Neural cell (in vitro differentiated cells): Measurements from ENCODE around the gene COL27A1. TPM values are rescaled to one million over a fixed set of nuclear protein-coding genes. Genes with fewer than 3 reads are reported as not detected.

ENCODE experiments used
- H2AFZ ChIP-seq: fragments of 200-600, 300-800 bp; sonication (generic), shearing (Covaris generic); 2 replicates; pipeline ENCODE4 v1.6.0; 2014; ENCODE audit warnings: low read depth, mild to moderate bottlenecking, antibody characterized with exemption, low read length, moderate library complexity
- H3F3A ChIP-seq: fragments of 200-600 bp; shearing (Covaris generic); 2 replicates; pipeline ENCODE4 v1.6.1; 2016; ENCODE audit warnings: mild to moderate bottlenecking, moderate library complexity, mixed read lengths, antibody characterized with exemption, low read length; ENCODE audit not compliant: insufficient read depth, poor library complexity, severe bottlenecking
- H3K27ac ChIP-seq: fragments of 200-600, 300-800 bp; sonication (generic), shearing (Covaris generic); 2 replicates; pipeline ENCODE4 v1.5.1; 2014; ENCODE audit warnings: mild to moderate bottlenecking, low read length, moderate library complexity
- H3K27me3 ChIP-seq: fragments of 300-800, 200-600 bp; sonication (generic), shearing (Covaris generic); 2 replicates; pipeline ENCODE4 v1.6.0; 2014; ENCODE audit warnings: mild to moderate bottlenecking, low read depth, low read length, moderate library complexity; ENCODE audit not compliant: insufficient read depth
- H3K36me3 ChIP-seq: fragments of 300-800, 200-600 bp; sonication (generic), shearing (Covaris generic); 2 replicates; pipeline ENCODE4 v1.5.1; 2014; ENCODE audit warnings: mild to moderate bottlenecking, antibody characterized with exemption, low read length, moderate library complexity; ENCODE audit not compliant: insufficient read depth
- H3K4me2 ChIP-seq: fragments of 300-800, 200-600 bp; sonication (generic), shearing (Covaris generic); 2 replicates; pipeline ENCODE4 v1.6.0; 2014; ENCODE audit warnings: mild to moderate bottlenecking, low read length
- H3K4me3 ChIP-seq: fragments of 300-800, 200-600 bp; sonication (generic), shearing (Covaris generic); 2 replicates; pipeline ENCODE4 v1.5.1; 2014; ENCODE audit warnings: mild to moderate bottlenecking, low read length, moderate library complexity
- H3K79me2 ChIP-seq: fragments of 200-600 bp; shearing (Covaris generic); replicated peaks from 2 replicates; pipeline ENCODE4 v1.6.0; 2014; ENCODE audit warnings: mild to moderate bottlenecking, low read length, moderate library complexity; ENCODE audit not compliant: insufficient read depth
- H3K9ac ChIP-seq: fragments of 300-800, 200-600 bp; sonication (generic), shearing (Covaris generic); 2 replicates; pipeline ENCODE4 v1.6.1; 2016; ENCODE audit warnings: mild to moderate bottlenecking, low read length, mixed read lengths
- H3K9me2 ChIP-seq: fragments of 200-600 bp; shearing (Covaris generic); 2 replicates; pipeline ENCODE4 v1.6.1; 2016; ENCODE audit warnings: mild to moderate bottlenecking, low read length, mixed read lengths; ENCODE audit not compliant: insufficient read depth
- H3K9me3 ChIP-seq: fragments of 200-600, 300-800 bp; sonication (generic), shearing (Covaris generic); 2 replicates; pipeline ENCODE4 v1.6.1; 2016; ENCODE audit warnings: mild to moderate bottlenecking, mixed run types, low read length, moderate library complexity, mixed read lengths
- H4K20me1 ChIP-seq: fragments of 200-600 bp; shearing (Covaris generic); 2 replicates; pipeline ENCODE4 v1.6.1; 2016; ENCODE audit warnings: mild to moderate bottlenecking, mixed run types; ENCODE audit not compliant: insufficient read depth
- CTCF ChIP-seq: fragments of 450-650 bp; IDR thresholded peaks from 2 replicates; pipeline ENCODE4 v1.5.1; 2014; ENCODE audit warnings: antibody characterized with exemption, mild to moderate bottlenecking, moderate library complexity; ENCODE audit not compliant: poor library complexity, severe bottlenecking
- EZH2 ChIP-seq: fragments of 200-600, 300-800 bp; shearing (Covaris generic), sonication (generic); IDR thresholded peaks from 2 replicates; pipeline ENCODE4 v1.6.1; 2014; ENCODE audit warnings: antibody characterized with exemption, low read length, borderline replicate concordance, mild to moderate bottlenecking; ENCODE audit not compliant: insufficient read depth, poor library complexity, severe bottlenecking
- POLR2AphosphoS5 ChIP-seq: IDR thresholded peaks from 2 replicates; pipeline ENCODE4 v1.6.1; 2012
- TAF1 ChIP-seq: IDR thresholded peaks from 2 replicates; pipeline ENCODE4 v1.6.1; 2012; ENCODE audit warnings: low read depth
- polyA plus RNA-seq: library from polyadenylated mRNA; depleted of rRNA; stranded (reverse); fragments of >200 nt; gene quantifications from 2 replicates; pipeline ENCODE4 v1.2.3, GENCODE V29; 2014
- TF ChIP-seq, protein P1 (sequence below): IDR thresholded peaks from 2 replicates; pipeline ENCODE4 v1.6.1; 2012; ENCODE audit warnings: borderline replicate concordance

COL27A1 gene
- polyA plus RNA-seq, 1 donor from 2014 or later, result 0.25 TPM

DNA sequence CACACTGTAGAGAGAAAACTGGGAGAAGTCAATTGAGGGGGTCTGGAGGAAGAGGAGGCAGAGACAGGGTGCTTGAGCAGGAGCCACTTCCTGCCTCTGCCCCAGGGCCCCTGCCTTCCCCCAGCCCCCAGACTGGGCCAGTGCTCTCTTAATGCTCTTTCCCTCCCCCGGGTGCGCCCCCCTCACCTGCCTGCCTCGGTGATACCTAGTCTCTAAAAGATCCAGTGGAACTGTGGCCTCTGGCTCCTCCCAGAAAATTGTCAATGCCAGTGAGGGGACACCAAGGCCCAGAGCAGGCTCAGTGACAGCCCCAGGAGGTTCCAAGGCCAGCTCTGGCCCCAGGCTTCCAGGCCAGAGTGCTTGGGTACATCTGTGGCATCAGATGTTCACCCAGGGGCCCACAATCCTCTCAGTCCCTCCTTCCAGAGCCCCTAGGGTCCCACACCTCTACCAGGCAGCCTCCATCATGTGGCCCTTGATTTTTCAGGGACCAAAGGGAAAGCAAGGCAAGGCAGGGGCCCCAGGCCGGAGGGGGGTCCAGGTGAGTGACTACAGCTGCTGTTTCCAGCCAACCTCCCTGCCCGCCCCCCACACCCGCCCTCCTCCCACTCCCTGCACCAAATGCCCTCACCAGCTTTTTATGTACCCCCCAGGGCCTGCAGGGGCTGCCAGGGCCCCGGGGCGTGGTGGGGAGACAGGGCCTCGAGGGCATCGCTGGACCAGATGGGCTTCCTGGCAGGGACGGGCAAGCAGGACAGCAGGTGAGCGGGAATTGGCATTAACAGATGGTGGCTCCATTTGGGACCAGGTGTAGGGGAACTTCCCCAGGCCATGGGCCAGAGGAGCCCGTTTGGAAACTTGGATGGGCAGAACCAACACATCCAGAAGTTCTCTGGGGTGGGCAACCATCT is 134.5 kb downstream of the COL27A1 start:
- Histone ChIP-seq H3K9me2 (no peaks in the 10 kb centered on the region), H3K36me3 (no peaks in the 10 kb centered on the region), H3F3A (no peaks in the 10 kb centered on the region), H4K20me1 (no peaks in the 10 kb centered on the region), H2AFZ (no peak overlapping the region), H3K9me3 (no peaks in the 10 kb centered on the region), H3K79me2 (no peaks in the 10 kb centered on the region), H3K27me3 (no peaks in the 10 kb centered on the region), H3K4me2 (no peak overlapping the region), H3K27ac (no peak overlapping the region), H3K9ac (no peak overlapping the region), H3K4me3 (no peak overlapping the region)
- TF ChIP-seq CTCF (no peak), EZH2 (no peak), POLR2AphosphoS5 (no peak)

DNA sequence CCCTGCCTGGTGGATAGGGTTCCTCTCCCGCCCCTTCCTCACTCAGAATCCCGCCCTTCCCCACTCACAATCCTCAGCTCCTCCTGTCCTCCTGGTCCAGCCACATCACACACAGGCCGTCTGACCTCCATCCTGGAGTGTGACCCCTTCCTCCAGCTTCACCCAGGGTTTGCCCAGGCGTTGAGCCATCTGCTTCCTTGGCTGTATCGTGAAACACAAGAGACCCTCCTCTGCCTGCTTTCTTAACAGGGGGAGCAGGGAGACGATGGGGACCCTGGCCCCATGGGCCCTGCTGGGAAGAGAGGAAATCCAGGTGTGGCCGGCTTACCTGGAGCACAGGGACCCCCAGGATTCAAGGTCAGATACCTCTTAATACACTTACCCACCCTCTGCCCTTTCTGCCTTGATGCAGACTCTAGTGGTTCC is 135.2 kb downstream of the COL27A1 start:
- Histone ChIP-seq H3K4me3 (no peak overlapping the region), H3F3A (no peaks in the 10 kb centered on the region), H3K79me2 (no peaks in the 10 kb centered on the region), H3K9me3 (peaks cover 3% of the 10 kb centered on the region), H3K36me3 (no peaks in the 10 kb centered on the region), H3K9me2 (no peaks in the 10 kb centered on the region), H3K4me2 (no peak overlapping the region), H2AFZ (no peak overlapping the region), H4K20me1 (no peaks in the 10 kb centered on the region), H3K27me3 (no peaks in the 10 kb centered on the region), H3K27ac (no peak overlapping the region), H3K9ac (no peak overlapping the region)
- TF ChIP-seq, protein P1, sequence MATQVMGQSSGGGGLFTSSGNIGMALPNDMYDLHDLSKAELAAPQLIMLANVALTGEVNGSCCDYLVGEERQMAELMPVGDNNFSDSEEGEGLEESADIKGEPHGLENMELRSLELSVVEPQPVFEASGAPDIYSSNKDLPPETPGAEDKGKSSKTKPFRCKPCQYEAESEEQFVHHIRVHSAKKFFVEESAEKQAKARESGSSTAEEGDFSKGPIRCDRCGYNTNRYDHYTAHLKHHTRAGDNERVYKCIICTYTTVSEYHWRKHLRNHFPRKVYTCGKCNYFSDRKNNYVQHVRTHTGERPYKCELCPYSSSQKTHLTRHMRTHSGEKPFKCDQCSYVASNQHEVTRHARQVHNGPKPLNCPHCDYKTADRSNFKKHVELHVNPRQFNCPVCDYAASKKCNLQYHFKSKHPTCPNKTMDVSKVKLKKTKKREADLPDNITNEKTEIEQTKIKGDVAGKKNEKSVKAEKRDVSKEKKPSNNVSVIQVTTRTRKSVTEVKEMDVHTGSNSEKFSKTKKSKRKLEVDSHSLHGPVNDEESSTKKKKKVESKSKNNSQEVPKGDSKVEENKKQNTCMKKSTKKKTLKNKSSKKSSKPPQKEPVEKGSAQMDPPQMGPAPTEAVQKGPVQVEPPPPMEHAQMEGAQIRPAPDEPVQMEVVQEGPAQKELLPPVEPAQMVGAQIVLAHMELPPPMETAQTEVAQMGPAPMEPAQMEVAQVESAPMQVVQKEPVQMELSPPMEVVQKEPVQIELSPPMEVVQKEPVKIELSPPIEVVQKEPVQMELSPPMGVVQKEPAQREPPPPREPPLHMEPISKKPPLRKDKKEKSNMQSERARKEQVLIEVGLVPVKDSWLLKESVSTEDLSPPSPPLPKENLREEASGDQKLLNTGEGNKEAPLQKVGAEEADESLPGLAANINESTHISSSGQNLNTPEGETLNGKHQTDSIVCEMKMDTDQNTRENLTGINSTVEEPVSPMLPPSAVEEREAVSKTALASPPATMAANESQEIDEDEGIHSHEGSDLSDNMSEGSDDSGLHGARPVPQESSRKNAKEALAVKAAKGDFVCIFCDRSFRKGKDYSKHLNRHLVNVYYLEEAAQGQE, result no peak
- TF ChIP-seq TAF1 (no peak), CTCF (no peak)
